Central memory CD8-positive, alpha-beta T cell (primary cell): ENCODE data around the gene PDZK1.
A peak's percentile ranks its signal among the peaks of the same experiment; 100 is the strongest.
"Not testable (repeated sequence)": the region's sequence is repeated elsewhere in the genome, so short reads cannot be mapped to it uniquely, and the experiment has no call there.

Source experiments
- ATAC-seq: fragments of 150-1000 bp; cut with Tn5 transposase; replicated peaks from 2 replicates; pipeline ENCODE4 v1.10.0; 2022; ENCODE audit warnings: mild to moderate bottlenecking, moderate FRiP score, moderate number of reproducible peaks; ENCODE audit not compliant: poor library complexity, severe bottlenecking; ENCODE audit errors: extremely low read depth
- DNase-seq, 2 donors: peaks; one replicate each; pipeline ENCODE4 v3.0.0; 2021; ENCODE audit warnings: low spot score in 2 of 2
- H3K27ac Mint-ChIP-seq: one replicate; pipeline ENCODE4 v1.8.0; 2022; ENCODE audit warnings: low read depth, mild to moderate bottlenecking, moderate library complexity, mixed read lengths
- H3K27me3 Mint-ChIP-seq: one replicate; pipeline ENCODE4 v1.8.0; 2022; ENCODE audit warnings: mixed read lengths
- H3K36me3 Mint-ChIP-seq: one replicate; pipeline ENCODE4 v1.8.0; 2022; ENCODE audit warnings: mild to moderate bottlenecking, moderate library complexity, mixed read lengths; ENCODE audit not compliant: insufficient read depth
- H3K4me1 Mint-ChIP-seq: one replicate; pipeline ENCODE4 v1.8.0; 2022; ENCODE audit warnings: mixed read lengths
- H3K4me3 Mint-ChIP-seq: one replicate; pipeline ENCODE4 v1.8.0; 2022; ENCODE audit warnings: mild to moderate bottlenecking, moderate library complexity, mixed read lengths
- H3K9me3 Mint-ChIP-seq: one replicate; pipeline ENCODE4 v1.8.0; 2022; ENCODE audit warnings: mixed read lengths

Gene PDZK1

DNA sequence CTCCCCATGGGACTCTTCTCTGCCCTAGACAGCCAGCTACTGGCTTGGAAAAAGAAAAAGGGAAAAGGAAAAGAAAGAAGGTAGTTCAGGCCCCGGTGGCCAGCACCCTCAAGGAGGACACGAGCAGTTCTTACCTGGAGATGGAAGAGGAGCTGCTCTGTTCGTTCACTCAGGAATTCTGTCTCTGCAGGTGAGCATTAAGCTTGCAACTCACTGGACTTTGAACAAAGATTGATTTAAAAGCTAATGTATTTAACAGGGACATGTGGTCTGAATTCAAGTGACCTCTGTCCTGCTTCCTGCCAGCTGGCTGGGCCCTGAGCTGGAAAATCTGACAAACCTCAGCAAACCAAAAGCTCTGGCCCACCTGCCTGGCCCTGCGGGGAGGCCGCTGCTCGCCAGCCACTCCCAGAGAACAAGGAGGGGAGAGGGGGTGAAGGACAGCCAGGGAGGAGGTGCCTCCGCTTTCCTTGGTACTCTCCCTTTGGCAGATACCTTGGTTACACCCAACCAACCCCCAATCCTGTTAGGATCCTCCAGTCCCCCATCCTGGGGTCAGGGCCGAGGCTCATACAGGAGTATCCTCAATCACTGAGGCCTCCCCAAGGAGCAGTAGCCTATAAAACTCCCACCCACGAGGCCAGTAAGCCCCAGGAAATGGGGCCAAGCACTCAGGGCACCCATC lies at the start of gene PDZK1:
Gene PDZK1 (minus strand): TSS at position 186 of the 685 bp plus-strand sequence. CDS start 19,347 bp downstream, outside the sequence.
- H3K36me3 Mint-ChIP-seq: peaks cover 3% of the 10 kb centered on the region
- DNase-seq (no peak), ATAC-seq (no peak)
- no peaks in the 10 kb centered on the region for H3K4me1 Mint-ChIP-seq
- no peaks in the 10 kb centered on the region for H3K9me3 Mint-ChIP-seq
- no peak within 1 kb of the TSS for H3K27ac Mint-ChIP-seq
- H3K27me3 Mint-ChIP-seq: no peaks in the 10 kb centered on the region
- no peak within 1 kb of the TSS for H3K4me3 Mint-ChIP-seq

- peaks cover 42% of the 10 kb centered on the region for H3K36me3 Mint-ChIP-seq
Measured at GRCh38 chr1:145751491-145752037, 44.4 kb upstream of the PDZK1 start.

DNA sequence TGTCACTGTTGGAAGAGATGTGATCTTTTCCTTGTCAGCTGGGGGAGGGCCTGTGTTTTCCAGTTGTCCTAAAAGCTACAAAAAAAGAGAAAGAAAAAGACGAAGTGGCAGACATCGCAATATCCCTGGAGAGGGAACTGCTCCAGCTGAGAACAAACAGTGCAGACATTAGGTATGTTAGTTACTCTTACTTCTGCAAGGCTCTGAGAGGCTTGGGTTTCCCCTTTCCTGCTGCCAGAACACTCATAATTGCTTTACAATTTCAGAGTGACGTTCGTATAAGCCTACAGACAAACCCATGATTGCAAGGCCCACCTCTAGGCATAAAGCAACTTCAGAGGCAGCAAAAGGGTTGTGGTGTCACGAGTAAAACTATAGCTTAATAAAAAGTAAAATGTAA lies 43.3 kb upstream of the PDZK1 start:
- Mint-ChIP-seq H3K9me3 (no peaks in the 10 kb centered on the region), H3K27ac (no peak overlapping the region), H3K4me1 (peaks cover 8% of the 10 kb centered on the region), H3K27me3 (no peaks in the 10 kb centered on the region), H3K36me3 (peaks cover 43% of the 10 kb centered on the region), H3K4me3 (no peak overlapping the region)
- no peak for ATAC-seq
- no peak for DNase-seq

More at GRCh38 chr1:145751491-145752037, 44.4 kb upstream of the PDZK1 start:
- H3K27me3 Mint-ChIP-seq: no peaks in the 10 kb centered on the region
- DNase-seq (no peak), ATAC-seq (no peak)
- H3K27ac Mint-ChIP-seq: no peak overlapping the region
- peaks cover 12% of the 10 kb centered on the region for H3K4me1 Mint-ChIP-seq
- no peaks in the 10 kb centered on the region for H3K9me3 Mint-ChIP-seq
- no peak overlapping the region for H3K4me3 Mint-ChIP-seq

GRCh38 chr1:145747398-145748247 lies 40.5 kb upstream of the PDZK1 start:
- H3K4me3 Mint-ChIP-seq: no peak overlapping the region
- no peak overlapping the region for H3K27ac Mint-ChIP-seq
- H3K4me1 Mint-ChIP-seq: no peaks in the 10 kb centered on the region
- ATAC-seq (no peak), DNase-seq (no peak)
- no peaks in the 10 kb centered on the region for H3K27me3 Mint-ChIP-seq
- H3K9me3 Mint-ChIP-seq: no peaks in the 10 kb centered on the region
- H3K36me3 Mint-ChIP-seq: peaks cover 48% of the 10 kb centered on the region

DNA sequence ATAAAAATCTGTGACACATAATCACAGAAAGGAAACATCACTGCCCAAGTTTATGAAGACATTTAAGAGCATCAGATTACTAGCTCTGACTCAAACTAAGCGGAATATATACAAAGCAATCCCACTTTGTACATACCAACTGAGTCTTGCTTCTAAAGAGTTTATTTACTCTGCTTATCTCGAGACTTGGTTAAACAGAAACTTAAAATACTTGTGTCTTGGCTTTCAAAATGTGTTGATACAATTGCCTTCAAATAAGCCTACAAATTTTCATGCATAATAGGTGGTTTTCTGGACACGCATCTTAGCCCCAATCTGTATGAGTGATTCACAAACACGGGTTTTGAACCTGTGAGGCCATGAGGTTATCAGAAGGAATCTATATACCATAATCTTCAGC lies 33.1 kb upstream of the PDZK1 start:
- ATAC-seq: no peak
- no peak overlapping the region for H3K27ac Mint-ChIP-seq
- H3K9me3 Mint-ChIP-seq: no peaks in the 10 kb centered on the region
- no peaks in the 10 kb centered on the region for H3K27me3 Mint-ChIP-seq
- no peak overlapping the region for H3K4me3 Mint-ChIP-seq
- H3K36me3 Mint-ChIP-seq: peaks cover 35% of the 10 kb centered on the region
- DNase-seq: no peak
- no peaks in the 10 kb centered on the region for H3K4me1 Mint-ChIP-seq

GRCh38 chr1:145736191-145736590 lies 29.0 kb upstream of the PDZK1 start:
- DNase-seq: no peak
- H3K4me1 Mint-ChIP-seq: peaks cover 5% of the 10 kb centered on the region
- ATAC-seq: no peak
- no peak overlapping the region for H3K4me3 Mint-ChIP-seq
- no peaks in the 10 kb centered on the region for H3K9me3 Mint-ChIP-seq
- H3K27me3 Mint-ChIP-seq: no peaks in the 10 kb centered on the region
- peaks cover 22% of the 10 kb centered on the region for H3K36me3 Mint-ChIP-seq
- H3K27ac Mint-ChIP-seq: peak overlapping the region; percentile 32

DNA sequence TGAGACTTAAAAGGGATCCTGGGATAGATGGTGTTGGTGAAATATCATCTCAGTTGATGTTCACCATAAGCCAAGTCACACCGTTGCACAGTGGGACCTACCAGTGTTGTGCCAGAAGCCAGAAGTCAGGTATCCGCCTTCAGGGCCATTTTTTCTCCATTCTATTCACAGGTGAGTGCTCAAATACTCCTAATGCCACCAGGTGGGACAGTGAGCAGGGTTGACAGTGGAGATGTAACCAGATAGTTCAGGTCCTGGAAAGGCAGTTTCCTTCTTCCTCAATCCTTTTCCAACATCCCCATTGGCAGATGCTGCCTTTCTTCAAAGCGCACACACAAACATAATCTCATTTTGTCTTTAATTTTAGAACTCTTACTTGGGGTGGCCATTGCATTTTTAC lies 23.7 kb upstream of the PDZK1 start:
- no peak for DNase-seq
- Mint-ChIP-seq H3K4me3 (no peak overlapping the region), H3K4me1 (peaks cover 5% of the 10 kb centered on the region), H3K36me3 (peaks cover 12% of the 10 kb centered on the region), H3K9me3 (no peaks in the 10 kb centered on the region), H3K27me3 (no peaks in the 10 kb centered on the region), H3K27ac (peak overlapping the region; percentile 36)
- no peak for ATAC-seq

DNA sequence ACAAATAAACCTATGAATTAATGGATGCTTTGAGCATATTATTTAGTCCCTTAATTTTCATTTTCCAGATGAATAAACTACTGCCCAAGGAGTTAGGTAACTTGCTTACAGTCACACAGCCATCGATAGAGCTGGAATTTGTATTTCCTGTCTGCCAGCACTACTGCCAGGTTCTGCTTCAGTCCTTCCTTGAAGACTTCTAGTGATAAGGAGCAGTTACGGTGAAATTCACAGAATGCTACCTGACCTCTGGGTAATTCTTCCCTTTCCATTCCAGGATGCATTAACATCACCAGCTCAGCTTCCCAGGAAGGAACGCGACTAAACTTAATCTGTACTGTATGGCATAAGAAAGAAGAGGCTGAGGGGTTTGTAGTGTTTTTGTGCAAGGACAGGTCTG lies 23.3 kb upstream of the PDZK1 start:
- H3K27me3 Mint-ChIP-seq: no peaks in the 10 kb centered on the region
- peaks cover 9% of the 10 kb centered on the region for H3K36me3 Mint-ChIP-seq
- peaks cover 5% of the 10 kb centered on the region for H3K4me1 Mint-ChIP-seq
- DNase-seq: no peak
- no peak overlapping the region for H3K4me3 Mint-ChIP-seq
- H3K9me3 Mint-ChIP-seq: no peaks in the 10 kb centered on the region
- peak overlapping the region; percentile 36 for H3K27ac Mint-ChIP-seq
- no peak for ATAC-seq

- H3K27ac Mint-ChIP-seq: no peak overlapping the region
- ATAC-seq: no peak
- peaks cover 5% of the 10 kb centered on the region for H3K4me1 Mint-ChIP-seq
- no peaks in the 10 kb centered on the region for H3K27me3 Mint-ChIP-seq
- H3K9me3 Mint-ChIP-seq: no peaks in the 10 kb centered on the region
- no peak for DNase-seq
- H3K4me3 Mint-ChIP-seq: no peak overlapping the region
- H3K36me3 Mint-ChIP-seq: peaks cover 7% of the 10 kb centered on the region
Measured at GRCh38 chr1:145729666-145730436, 22.7 kb upstream of the PDZK1 start.

GRCh38 chr1:145729196-145729595 lies 22.0 kb upstream of the PDZK1 start:
- no peak for ATAC-seq
- Mint-ChIP-seq H3K9me3 (no peaks in the 10 kb centered on the region), H3K27ac (no peak overlapping the region), H3K4me1 (peaks cover 4% of the 10 kb centered on the region), H3K36me3 (peaks cover 4% of the 10 kb centered on the region), H3K4me3 (no peak overlapping the region), H3K27me3 (no peaks in the 10 kb centered on the region)
- no peak for DNase-seq

DNA sequence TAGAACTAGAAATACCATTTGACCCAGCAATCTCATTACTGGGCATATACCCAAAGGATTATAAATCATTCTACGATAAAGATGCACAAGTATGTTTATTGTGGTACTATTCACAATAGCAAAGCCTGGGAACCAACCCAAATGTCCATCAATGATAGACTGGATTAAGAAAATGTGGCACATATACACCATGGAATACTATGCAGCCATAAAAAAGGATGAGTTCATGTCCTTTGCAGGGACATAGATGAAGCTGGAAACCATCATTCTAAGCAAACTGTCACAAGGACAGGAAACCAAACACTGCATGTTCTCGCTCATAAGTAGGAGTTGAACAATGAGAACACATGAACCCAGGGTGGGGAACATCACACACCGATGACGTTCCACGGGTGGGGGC lies 19.0 kb upstream of the PDZK1 start:
- DNase-seq, H3K36me3 Mint-ChIP-seq, H3K9me3 Mint-ChIP-seq, H3K4me3 Mint-ChIP-seq, H3K4me1 Mint-ChIP-seq, ATAC-seq, H3K27ac Mint-ChIP-seq, H3K27me3 Mint-ChIP-seq: not testable (repeated sequence)

GRCh38 chr1:145720878-145721671 lies 13.9 kb upstream of the PDZK1 start:
- Mint-ChIP-seq H3K4me1 (peaks cover 50% of the 10 kb centered on the region), H3K27ac (peak overlapping the region; percentile 83), H3K4me3 (peak overlapping the region; percentile 68), H3K9me3 (no peaks in the 10 kb centered on the region), H3K36me3 (peaks cover 10% of the 10 kb centered on the region), H3K27me3 (no peaks in the 10 kb centered on the region)
- peak; percentile 66 for ATAC-seq
- DNase-seq: peak; percentile 49 to 70
